Fibroblast of mammary gland (primary cell): ENCODE results near the gene NT5DC4.

ENCODE experiments used
- DNase-seq: peaks from one replicate; pipeline ENCODE4 v3.0.0-alpha.2; 2010; ENCODE audit warnings: low read depth
- H3K4me3 ChIP-seq: 2 replicates; pipeline ENCODE4 v1.5.1; 2011; ENCODE audit warnings: low read depth, mild to moderate bottlenecking, low read length, moderate library complexity; ENCODE audit not compliant: control insufficient read depth
- TF ChIP-seq, protein P1 (sequence below): conservative IDR thresholded peaks from 2 replicates; pipeline ENCODE4 v1.5.1; 2011; ENCODE audit warnings: low read depth, low read length, inconsistent platforms; ENCODE audit not compliant: control insufficient read depth, insufficient read depth

NT5DC4 gene

DNA sequence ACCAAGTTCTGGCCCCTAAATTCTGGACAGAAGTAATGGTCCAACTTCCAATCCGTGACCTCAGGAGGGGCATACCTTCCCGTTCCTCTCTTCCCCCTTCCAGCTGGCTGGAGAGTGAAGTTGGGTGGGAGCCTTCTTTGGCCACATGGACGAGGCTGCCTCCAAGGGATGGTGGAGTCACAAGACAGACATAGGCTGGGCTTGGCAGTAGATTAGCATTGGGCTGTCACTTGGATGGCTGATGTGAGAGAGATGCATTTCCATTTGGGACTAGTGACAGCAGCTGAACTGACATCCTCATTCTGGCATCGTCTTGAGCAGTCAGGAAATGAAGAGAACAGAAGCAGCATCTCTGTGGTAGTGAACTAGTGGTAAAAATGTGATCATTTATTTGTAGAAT lies 12.6 kb downstream of the NT5DC4 start:
- TF ChIP-seq, protein P1, sequence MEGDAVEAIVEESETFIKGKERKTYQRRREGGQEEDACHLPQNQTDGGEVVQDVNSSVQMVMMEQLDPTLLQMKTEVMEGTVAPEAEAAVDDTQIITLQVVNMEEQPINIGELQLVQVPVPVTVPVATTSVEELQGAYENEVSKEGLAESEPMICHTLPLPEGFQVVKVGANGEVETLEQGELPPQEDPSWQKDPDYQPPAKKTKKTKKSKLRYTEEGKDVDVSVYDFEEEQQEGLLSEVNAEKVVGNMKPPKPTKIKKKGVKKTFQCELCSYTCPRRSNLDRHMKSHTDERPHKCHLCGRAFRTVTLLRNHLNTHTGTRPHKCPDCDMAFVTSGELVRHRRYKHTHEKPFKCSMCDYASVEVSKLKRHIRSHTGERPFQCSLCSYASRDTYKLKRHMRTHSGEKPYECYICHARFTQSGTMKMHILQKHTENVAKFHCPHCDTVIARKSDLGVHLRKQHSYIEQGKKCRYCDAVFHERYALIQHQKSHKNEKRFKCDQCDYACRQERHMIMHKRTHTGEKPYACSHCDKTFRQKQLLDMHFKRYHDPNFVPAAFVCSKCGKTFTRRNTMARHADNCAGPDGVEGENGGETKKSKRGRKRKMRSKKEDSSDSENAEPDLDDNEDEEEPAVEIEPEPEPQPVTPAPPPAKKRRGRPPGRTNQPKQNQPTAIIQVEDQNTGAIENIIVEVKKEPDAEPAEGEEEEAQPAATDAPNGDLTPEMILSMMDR = no peak
- no peak for DNase-seq
- no peak overlapping the region for H3K4me3 ChIP-seq

DNA sequence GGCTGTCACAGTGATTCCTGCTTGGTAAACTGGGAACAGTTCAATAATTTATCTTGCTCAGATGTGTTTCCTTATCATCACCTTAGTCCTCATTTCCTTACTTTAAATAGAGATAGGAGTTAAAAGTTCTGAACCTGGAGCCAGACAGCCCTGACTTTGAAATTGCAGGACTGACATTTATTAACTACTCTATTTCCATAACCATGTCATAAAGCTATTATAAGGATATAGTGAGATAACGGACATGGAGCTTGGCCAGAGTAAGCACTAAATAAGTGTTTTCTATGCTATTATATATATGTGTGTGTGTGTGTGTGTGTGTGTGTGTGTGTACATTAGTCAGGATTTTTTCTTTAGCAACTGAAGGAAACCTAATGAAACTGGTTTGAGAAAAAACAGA lies 13.1 kb downstream of the NT5DC4 start:
- no peak overlapping the region for H3K4me3 ChIP-seq
- TF ChIP-seq, protein P1 = no peak
- DNase-seq = no peak

DNA sequence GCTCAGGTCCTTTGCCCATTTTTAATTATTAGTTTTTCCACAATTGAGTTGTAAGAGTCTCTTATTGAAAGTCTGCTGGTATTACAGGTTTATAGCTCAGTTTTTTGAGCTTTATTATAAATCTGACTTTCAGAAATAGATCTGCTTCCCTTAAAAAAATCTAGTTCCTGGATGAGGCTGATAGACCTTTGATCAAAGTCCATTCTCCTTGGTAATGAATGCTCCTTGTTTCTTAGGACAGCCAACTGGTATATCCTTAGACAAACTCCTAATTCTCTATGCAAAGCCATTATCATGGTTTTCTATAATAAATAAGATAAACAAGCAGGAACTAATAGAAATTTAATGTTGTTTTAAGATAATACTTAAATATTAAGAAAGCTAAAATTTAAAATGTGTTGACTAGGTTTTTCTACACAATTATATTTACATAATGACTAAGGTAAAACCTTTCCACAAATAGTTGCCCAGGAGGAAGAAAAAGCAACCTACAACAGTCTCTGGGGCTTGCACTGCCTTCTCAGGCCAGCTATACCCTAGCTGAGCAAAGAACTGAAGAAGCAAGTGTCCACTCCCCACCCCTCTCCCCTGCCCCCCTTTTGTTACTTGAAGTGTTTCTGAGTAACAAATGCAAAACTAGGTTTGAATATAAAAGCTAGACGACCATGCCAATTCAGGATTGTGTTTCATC lies 16.9 kb downstream of the NT5DC4 start:
- no peak for DNase-seq
- TF ChIP-seq, protein P1 = no peak
- no peak overlapping the region for H3K4me3 ChIP-seq

DNA sequence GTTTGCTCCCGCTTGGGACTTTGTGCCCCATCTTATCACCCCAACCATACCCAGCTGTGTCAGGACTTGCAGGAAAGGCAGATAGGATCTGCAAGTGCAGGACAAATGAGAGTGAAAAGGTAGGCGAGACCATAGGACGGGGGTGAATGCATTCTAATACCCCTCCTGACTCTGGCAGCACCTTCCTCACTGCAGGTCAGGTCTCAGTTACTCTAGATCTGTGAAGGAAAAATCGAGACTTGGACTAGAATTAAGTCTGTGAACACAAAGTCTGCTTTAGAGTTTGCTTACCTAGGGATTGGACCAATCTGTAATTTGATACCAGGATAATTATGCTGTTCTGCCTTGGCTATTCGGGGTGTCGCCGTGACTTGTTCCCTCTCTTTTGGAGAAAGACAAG lies 19.7 kb downstream of the NT5DC4 start:
- no peak overlapping the region for H3K4me3 ChIP-seq
- DNase-seq = no peak
- TF ChIP-seq, protein P1 = no peak

DNA sequence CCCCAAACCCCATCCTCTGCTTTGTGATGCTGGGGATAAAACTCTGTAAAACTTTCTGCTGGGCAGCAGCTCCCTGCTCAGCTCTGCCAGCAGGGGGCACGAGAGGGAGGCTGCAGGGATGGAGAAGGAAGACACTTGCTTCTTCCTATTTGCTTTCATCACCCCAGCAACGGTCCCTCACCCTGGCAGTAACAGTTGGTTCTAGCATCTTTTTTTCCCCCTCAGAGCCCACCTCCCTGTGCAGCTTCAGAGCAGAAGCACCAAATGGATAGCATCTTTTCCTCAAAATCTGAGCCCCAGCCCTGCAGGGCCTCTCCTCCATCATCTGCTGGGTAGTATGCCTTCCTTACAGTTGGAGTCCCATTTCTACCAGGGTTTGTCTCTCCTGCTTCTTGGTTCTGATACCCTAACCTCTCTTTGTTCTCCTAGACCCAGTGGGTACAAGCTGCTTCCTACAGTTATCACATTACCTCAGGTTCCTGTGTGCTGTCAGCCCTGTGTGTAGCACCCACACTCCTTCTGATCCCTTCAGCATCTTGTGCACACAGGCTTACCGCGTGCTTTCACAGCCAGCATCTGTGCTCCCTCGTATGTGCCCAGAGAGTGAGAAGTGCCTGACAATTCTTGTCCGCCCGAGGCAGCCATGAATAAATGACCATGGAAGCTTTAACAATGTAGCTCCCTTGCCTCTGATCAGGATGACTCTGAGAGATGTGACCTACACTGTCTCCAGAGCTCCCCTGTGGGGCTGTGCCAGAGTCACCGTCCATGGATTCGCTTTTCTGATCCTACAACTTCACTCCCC lies 29.1 kb downstream of the NT5DC4 start:
- peak; percentile 72 for DNase-seq
- TF ChIP-seq, protein P1 = peak; percentile 99
- no peak overlapping the region for H3K4me3 ChIP-seq

DNA sequence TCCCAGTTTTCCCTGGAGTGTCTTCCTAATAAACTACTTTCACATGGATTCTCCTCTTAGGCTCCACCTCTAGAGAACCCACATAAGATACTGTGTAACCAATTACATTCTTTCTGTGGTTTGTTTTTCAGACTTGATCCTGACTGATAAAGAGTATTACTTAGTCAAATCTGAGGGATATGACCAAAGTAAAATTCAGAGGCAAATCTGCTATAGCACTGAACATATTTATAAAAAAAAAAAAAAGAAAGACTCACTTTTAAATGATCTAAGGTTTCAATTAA lies 29.7 kb downstream of the NT5DC4 start:
- no peak overlapping the region for H3K4me3 ChIP-seq
- peak; percentile 33 for DNase-seq
- TF ChIP-seq, protein P1 = no peak
